Stomach (tissue), 4 donors: Measurements from ENCODE around the gene SLC51B.

Experiments
- CTCF ChIP-seq, 7 experiments: fragments of 450-650 bp in 4 of 7; fragments of 200-600 bp in 3 of 7; sonication (generic) in 3 of 7; IDR thresholded peaks; one replicate each; pipeline ENCODE4 v1.5.1; 2016 to 2019; ENCODE audit warnings: antibody characterized with exemption in 7 of 7, control low read depth in 2 of 7, mild to moderate bottlenecking in 1 of 7
- EP300 ChIP-seq: sonication (generic); formaldehyde crosslinking; IDR thresholded peaks from one replicate; pipeline ENCODE4 v1.6.1; 2017; ENCODE audit warnings: antibody characterized with exemption

- TF ChIP-seq EP300 (no peak), CTCF (IDR thresholded peaks at IDR 0.05) (no peak)
These were observed 17.5 kb downstream of the SLC51B start for GRCh38 chr15:65062726-65063125.
